Measurements from ENCODE around the gene OR2M7. TPM values are rescaled to one million over a fixed set of nuclear protein-coding genes. Genes with fewer than 3 reads are reported as not detected.

The OR2M7 gene
- total and polyA plus RNA-seq, 2 of the 8 experiments (the other 6 are each of a cell fraction or from before 2014, with no cell fraction given), result not detected

GRCh38 chr1:248359415-248359814 lies 35.0 kb upstream of the OR2M7 start:
- H3K18ac ChIP-seq (ENCODE audit: extremely low read depth, low read length), result no peak overlapping the region
- H4K20me1 ChIP-seq (replicated peaks in 1 of 2; ENCODE audit: control insufficient read depth in 1 of 2, insufficient read depth in 2 of 2, low read length in 2 of 2), result no peaks in the 10 kb centered on the region
- ChIA-PET POLR2A (ENCODE audit: partially characterized antibody) (no interaction called here), CTCF (ENCODE audit: partially characterized antibody) (no interaction called here)
- H3K23ac ChIP-seq (ENCODE audit: insufficient read length), result no peak overlapping the region
- H3K9me3 ChIP-seq (ENCODE audit: insufficient read depth in 2 of 2, low read depth in 1 of 2, low read length in 1 of 2), result peaks cover 69 to 72% of the 10 kb centered on the region in 2 experiments
- no peaks in the 10 kb centered on the region for H3K36me3 ChIP-seq (ENCODE audit: control insufficient read depth in 2 of 4, insufficient read depth in 4 of 4, low read length in 3 of 4)
- H3K56ac ChIP-seq (replicated peaks; ENCODE audit: insufficient read length, low read depth, low read length), result no peak overlapping the region
- no peak overlapping the region for H2BK20ac ChIP-seq (ENCODE audit: low read length)
- H2BK120ac ChIP-seq (replicated peaks; ENCODE audit: low read depth, low read length), result no peak overlapping the region
- H3K4me1 ChIP-seq (replicated peaks in 1 of 4; ENCODE audit: control insufficient read depth in 3 of 4, insufficient read depth in 4 of 4, low read length in 3 of 4), result no peaks in the 10 kb centered on the region
- H3K23me2 ChIP-seq (ENCODE audit: low read depth, low read length), result no peaks in the 10 kb centered on the region
- no peak overlapping the region for H2BK12ac ChIP-seq (ENCODE audit: low read depth, low read length)
- no peak for TF ChIP-seq NRF1 (IDR thresholded peaks at IDR 0.05; ENCODE audit: low read depth, low read length)
- no peak overlapping the region for H3K9ac ChIP-seq (replicated peaks in 1 of 4; ENCODE audit: extremely low read depth in 1 of 4, low read depth in 3 of 4, low read length in 3 of 4)
- no peak overlapping the region for H3K4ac ChIP-seq (replicated peaks; ENCODE audit: insufficient read length, low read depth, low read length)
- no peak overlapping the region for H3K27ac ChIP-seq (ENCODE audit: low read depth, low read length)
- H3K4me3 ChIP-seq (ENCODE audit: extremely low read depth in 1 of 4, insufficient read depth in 2 of 4, low read depth in 3 of 4, low read length in 4 of 4), result no peak overlapping the region
- no peaks in the 10 kb centered on the region for H3K79me1 ChIP-seq (ENCODE audit: low read depth, low read length)
- no peak overlapping the region for H2AK5ac ChIP-seq (ENCODE audit: low read depth, low read length)
- no peak overlapping the region for H4K5ac ChIP-seq (ENCODE audit: insufficient read length, low read depth, low read length)
- no peak overlapping the region for H4K91ac ChIP-seq (replicated peaks; ENCODE audit: insufficient read length, low read length)
- no peaks in the 10 kb centered on the region for H3K27me3 ChIP-seq (replicated peaks in 1 of 4; ENCODE audit: control insufficient read depth in 3 of 4, extremely low read depth in 1 of 4, insufficient read depth in 3 of 4, low read length in 3 of 4)
- H4K8ac ChIP-seq (ENCODE audit: extremely low read depth, insufficient read depth, low read length), result no peak overlapping the region
- H3K79me2 ChIP-seq (ENCODE audit: control insufficient read depth in 1 of 2, insufficient read depth in 2 of 2, low read length in 2 of 2), result no peaks in the 10 kb centered on the region
- FAIRE-seq, result no peak
- H2BK5ac ChIP-seq (ENCODE audit: low read depth, low read length), result no peak overlapping the region
- no peak overlapping the region for H2BK15ac ChIP-seq (ENCODE audit: low read length)
- no peak for DNase-seq (ENCODE audit: low read depth in 1 of 2, low spot score in 2 of 2)
- WGBS, 2 experiments (ENCODE audit: extremely low coverage in 1 of 2, insufficient coverage in 1 of 2, insufficient read length in 1 of 2, insufficient replicate concordance in 2 of 2, low coverage in 1 of 2, low lambda C conversion rate in 2 of 2, missing lambda C conversion rate in 1 of 2), result 76% methylated on average over 3 of the region's 3 CpGs; no CpG with 5 or more reads in 1 of the 2 experiments
- H3K4me2 ChIP-seq (ENCODE audit: insufficient read depth in 1 of 2, low read depth in 2 of 2, low read length in 2 of 2), result no peak overlapping the region
- no peak overlapping the region for H2AFZ ChIP-seq (ENCODE audit: low read length)
- H3K14ac ChIP-seq (ENCODE audit: insufficient read length), result no peak overlapping the region
